Panc1 (cell line): Measurements from ENCODE around the gene SPOCK1.

Experiments used
- POLR2AphosphoS5 ChIP-seq: IDR thresholded peaks from 2 replicates; pipeline ENCODE4 v1.6.1; 2012; ENCODE audit warnings: mild to moderate bottlenecking, low read depth, low read length, moderate library complexity
- TF ChIP-seq, protein P1 (sequence below), 2 experiments: IDR thresholded peaks; 2 replicates each; pipeline ENCODE4 v1.6.1; 2011 to 2012; ENCODE audit warnings: low read depth in 2 of 2, control low read depth in 1 of 2, low read length in 1 of 2, mild to moderate bottlenecking in 1 of 2, moderate library complexity in 1 of 2; ENCODE audit not compliant: insufficient read depth in 1 of 2

DNA sequence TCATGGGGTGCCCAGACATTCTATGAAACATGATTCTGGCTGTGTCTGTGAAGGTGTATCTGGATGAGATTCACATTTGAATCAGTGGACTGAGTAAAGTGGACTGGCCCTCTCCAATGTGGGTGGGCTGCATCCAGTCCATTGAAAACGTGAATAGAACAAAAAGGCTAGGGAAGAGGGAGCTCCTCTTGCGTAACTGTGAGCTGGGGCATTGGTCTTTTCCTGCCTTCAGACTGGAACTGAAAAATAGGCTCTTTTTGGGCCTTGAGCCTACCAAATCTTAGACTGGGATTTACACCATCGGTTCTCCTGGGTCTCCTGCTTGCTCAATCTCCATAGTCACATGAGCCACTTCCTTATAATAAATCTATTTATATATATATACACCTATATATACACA is 170.1 kb downstream of the SPOCK1 start:
- TF ChIP-seq, protein P1, sequence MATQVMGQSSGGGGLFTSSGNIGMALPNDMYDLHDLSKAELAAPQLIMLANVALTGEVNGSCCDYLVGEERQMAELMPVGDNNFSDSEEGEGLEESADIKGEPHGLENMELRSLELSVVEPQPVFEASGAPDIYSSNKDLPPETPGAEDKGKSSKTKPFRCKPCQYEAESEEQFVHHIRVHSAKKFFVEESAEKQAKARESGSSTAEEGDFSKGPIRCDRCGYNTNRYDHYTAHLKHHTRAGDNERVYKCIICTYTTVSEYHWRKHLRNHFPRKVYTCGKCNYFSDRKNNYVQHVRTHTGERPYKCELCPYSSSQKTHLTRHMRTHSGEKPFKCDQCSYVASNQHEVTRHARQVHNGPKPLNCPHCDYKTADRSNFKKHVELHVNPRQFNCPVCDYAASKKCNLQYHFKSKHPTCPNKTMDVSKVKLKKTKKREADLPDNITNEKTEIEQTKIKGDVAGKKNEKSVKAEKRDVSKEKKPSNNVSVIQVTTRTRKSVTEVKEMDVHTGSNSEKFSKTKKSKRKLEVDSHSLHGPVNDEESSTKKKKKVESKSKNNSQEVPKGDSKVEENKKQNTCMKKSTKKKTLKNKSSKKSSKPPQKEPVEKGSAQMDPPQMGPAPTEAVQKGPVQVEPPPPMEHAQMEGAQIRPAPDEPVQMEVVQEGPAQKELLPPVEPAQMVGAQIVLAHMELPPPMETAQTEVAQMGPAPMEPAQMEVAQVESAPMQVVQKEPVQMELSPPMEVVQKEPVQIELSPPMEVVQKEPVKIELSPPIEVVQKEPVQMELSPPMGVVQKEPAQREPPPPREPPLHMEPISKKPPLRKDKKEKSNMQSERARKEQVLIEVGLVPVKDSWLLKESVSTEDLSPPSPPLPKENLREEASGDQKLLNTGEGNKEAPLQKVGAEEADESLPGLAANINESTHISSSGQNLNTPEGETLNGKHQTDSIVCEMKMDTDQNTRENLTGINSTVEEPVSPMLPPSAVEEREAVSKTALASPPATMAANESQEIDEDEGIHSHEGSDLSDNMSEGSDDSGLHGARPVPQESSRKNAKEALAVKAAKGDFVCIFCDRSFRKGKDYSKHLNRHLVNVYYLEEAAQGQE (IDR thresholded peaks at IDR 0.05; ENCODE audit: insufficient read depth in 1 of 2, low read depth in 2 of 2, low read length in 1 of 2): no peak
- TF ChIP-seq POLR2AphosphoS5: no peak
